Gastroesophageal sphincter (tissue), 4 donors: ENCODE measurements around the gene ATAD3B. TPM values are rescaled to one million over a fixed set of nuclear protein-coding genes. Genes with fewer than 3 reads are reported as not detected.
"Not testable (repeated sequence)": the region's sequence is repeated elsewhere in the genome, so short reads cannot be mapped to it uniquely, and the experiment has no call there.

Source experiments
- ATAC-seq: fragments of 150-250 bp; one replicate; pipeline ENCODE4 v1.9.1; 2016; ENCODE audit warnings: mild to moderate bottlenecking, moderate library complexity
- H3K27ac ChIP-seq, 4 donors: fragments of 200-600 bp; sonication (generic) in 3 of 4; 1 replicate in 3 of 4; 2 replicates in 1 of 4; pipeline ENCODE4 v1.5.1; 2016 to 2019
- H3K27me3 ChIP-seq: fragments of 200-600 bp; sonication (generic); one replicate; pipeline ENCODE4 v1.5.1; 2019
- H3K36me3 ChIP-seq, 2 donors: fragments of 200-600 bp; sonication (generic); one replicate each; pipeline ENCODE4 v1.5.1; 2019; ENCODE audit warnings: control low read depth in 1 of 2
- H3K4me1 ChIP-seq, 3 donors: fragments of 200-600 bp; sonication (generic); 1 replicate in 2 of 3; 2 replicates in 1 of 3; pipeline ENCODE4 v1.5.1; 2016 to 2019; ENCODE audit warnings: control low read depth in 2 of 3
- H3K4me3 ChIP-seq, 2 donors: fragments of 200-600 bp; sonication (generic); one replicate each; pipeline ENCODE4 v1.5.1; 2019; ENCODE audit warnings: mild to moderate bottlenecking in 1 of 2, moderate library complexity in 1 of 2
- H3K9me3 ChIP-seq, 3 donors: fragments of 200-600 bp; sonication (generic); one replicate each; pipeline ENCODE4 v1.5.1; 2017 to 2019; ENCODE audit warnings: control low read depth in 2 of 3
- EP300 ChIP-seq: sonication (generic); formaldehyde crosslinking; IDR thresholded peaks from one replicate; pipeline ENCODE4 v1.6.1; 2017; ENCODE audit warnings: antibody characterized with exemption, mild to moderate bottlenecking
- POLR2A ChIP-seq, 2 donors: fragments of 450-650 bp; IDR thresholded peaks; one replicate each; pipeline ENCODE4 v1.6.1; 2017; ENCODE audit warnings: antibody characterized with exemption in 2 of 2, mild to moderate bottlenecking in 2 of 2, moderate library complexity in 1 of 2
- POLR2AphosphoS5 ChIP-seq: sonication (generic); formaldehyde crosslinking; IDR thresholded peaks from one replicate; pipeline ENCODE4 v1.6.1; 2017; ENCODE audit warnings: antibody characterized with exemption
- WGBS, 2 donors: methylation state at CpG; one replicate each; pipeline ENCODE4 v1.1.5; 2018; ENCODE audit warnings: low coverage in 1 of 2; 5-methylcytosine and 5-hydroxymethylcytosine counted together
- total RNA-seq, 4 donors: library from RNA; depleted of rRNA; stranded (reverse); fragments of >200 nt; gene quantifications; one replicate each; pipeline ENCODE4 v1.1.0, GENCODE V29; 2016
- TF ChIP-seq, protein P1 (sequence below), 4 experiments: fragments of 200-600 bp in 2 of 4; fragments of 450-650 bp in 2 of 4; sonication (generic) in 1 of 4; IDR thresholded peaks; one replicate each; pipeline ENCODE4 v1.5.1; 2017 to 2019; ENCODE audit warnings: antibody characterized with exemption in 4 of 4, mild to moderate bottlenecking in 2 of 4, moderate library complexity in 2 of 4

Gene ATAD3B
- total RNA-seq, 4 donors from 2014 or later, result 4.1 to 17.9 (median 12.1) TPM

DNA sequence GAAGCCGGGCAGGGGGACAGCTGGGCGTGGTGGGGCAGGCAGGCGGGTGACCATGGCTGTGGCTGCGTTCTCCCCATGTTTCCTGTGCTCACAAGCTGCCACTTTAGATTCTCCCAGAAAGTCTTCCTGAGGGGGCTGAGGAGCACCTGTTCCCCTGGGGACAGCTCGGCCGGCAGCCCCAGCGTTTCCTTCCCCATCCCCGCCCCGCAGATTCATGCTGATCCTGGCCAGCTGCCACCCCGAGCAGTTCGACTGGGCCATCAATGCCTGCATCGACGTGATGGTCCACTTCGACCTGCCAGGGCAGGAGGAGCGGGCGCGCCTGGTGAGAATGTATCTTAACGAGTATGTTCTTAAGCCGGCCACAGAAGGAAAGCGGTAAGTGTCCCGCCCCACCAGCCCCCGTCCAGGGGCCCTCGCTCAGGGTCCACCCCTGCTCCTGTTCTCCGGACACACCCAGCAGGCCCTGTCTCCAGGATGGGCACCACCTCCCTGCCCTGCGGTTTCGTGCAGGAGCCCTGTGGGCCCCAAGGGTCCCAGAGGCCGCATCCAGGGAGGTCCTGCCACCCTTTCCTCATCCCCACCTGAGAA lies 10.9 kb upstream of the ATAD3B start:
- no peak overlapping the region for H3K4me3 ChIP-seq
- H3K27ac ChIP-seq, result no peak overlapping the region
- TF ChIP-seq EP300 (no peak), POLR2AphosphoS5 (no peak)
- TF ChIP-seq, protein P1, sequence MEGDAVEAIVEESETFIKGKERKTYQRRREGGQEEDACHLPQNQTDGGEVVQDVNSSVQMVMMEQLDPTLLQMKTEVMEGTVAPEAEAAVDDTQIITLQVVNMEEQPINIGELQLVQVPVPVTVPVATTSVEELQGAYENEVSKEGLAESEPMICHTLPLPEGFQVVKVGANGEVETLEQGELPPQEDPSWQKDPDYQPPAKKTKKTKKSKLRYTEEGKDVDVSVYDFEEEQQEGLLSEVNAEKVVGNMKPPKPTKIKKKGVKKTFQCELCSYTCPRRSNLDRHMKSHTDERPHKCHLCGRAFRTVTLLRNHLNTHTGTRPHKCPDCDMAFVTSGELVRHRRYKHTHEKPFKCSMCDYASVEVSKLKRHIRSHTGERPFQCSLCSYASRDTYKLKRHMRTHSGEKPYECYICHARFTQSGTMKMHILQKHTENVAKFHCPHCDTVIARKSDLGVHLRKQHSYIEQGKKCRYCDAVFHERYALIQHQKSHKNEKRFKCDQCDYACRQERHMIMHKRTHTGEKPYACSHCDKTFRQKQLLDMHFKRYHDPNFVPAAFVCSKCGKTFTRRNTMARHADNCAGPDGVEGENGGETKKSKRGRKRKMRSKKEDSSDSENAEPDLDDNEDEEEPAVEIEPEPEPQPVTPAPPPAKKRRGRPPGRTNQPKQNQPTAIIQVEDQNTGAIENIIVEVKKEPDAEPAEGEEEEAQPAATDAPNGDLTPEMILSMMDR (IDR thresholded peaks at IDR 0.05), result no peak
- no peaks in the 10 kb centered on the region for H3K27me3 ChIP-seq
- no peaks in the 10 kb centered on the region for H3K36me3 ChIP-seq
- no peaks in the 10 kb centered on the region for H3K4me1 ChIP-seq
- 73 to 92% methylated on average over 6 to 11 of the region's 27 CpGs for WGBS, 2 donors
- no peaks in the 10 kb centered on the region for H3K9me3 ChIP-seq
- no peak for ATAC-seq

- WGBS, 2 donors, result 73% methylated on average over 5 of the region's 18 CpGs; no CpG with 5 or more reads in 1 of the 2 donors
- H3K4me3 ChIP-seq, result no peak overlapping the region
- no peak for TF ChIP-seq POLR2A (IDR thresholded peaks at IDR 0.05)
- TF ChIP-seq EP300, result no peak
- no peak for TF ChIP-seq POLR2AphosphoS5
These were observed 9.7 kb upstream of the ATAD3B start for GRCh38 chr1:1461721-1462317.

DNA sequence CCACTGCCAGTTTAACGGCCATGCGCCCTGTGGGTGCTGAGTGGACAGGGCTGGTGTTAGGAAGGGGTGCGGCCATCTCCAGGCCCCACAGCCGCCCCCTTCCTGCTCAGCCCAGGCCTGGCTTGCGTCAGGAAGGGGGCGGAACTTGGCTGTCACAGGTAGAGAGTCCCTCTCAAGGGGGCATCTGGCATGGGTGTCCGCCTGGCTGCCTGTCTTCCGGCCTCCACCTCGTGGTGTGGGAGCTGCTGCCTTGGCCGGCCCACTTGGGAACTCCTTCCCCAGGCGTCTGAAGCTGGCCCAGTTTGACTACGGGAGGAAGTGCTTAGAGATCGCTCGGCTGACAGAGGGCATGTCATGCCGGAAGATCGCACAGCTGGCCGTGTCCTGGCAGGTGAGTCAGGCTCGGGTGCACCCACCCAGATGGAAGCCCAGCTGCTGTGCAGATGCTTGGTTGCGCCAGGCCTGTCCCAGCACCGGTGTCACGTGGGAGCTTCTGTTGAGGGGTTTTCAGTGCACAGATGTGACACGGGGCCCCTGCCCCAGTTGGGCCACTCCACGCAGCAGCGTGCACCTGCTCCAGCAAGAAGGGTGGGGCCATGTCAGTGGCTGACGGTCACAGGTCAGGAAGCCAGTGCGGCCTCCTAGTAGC lies 9.1 kb upstream of the ATAD3B start:
- TF ChIP-seq POLR2A (IDR thresholded peaks at IDR 0.05), result no peak
- TF ChIP-seq POLR2AphosphoS5, result no peak
- TF ChIP-seq, protein P1 (IDR thresholded peaks at IDR 0.05), result no peak
- TF ChIP-seq EP300, result no peak
- no peaks in the 10 kb centered on the region for H3K36me3 ChIP-seq
- H3K4me3 ChIP-seq, result no peak overlapping the region
- 100% methylated on average over 1 of the region's 26 CpGs; no CpG with 5 or more reads in 1 of the 2 donors for WGBS, 2 donors
- H3K9me3 ChIP-seq, result no peaks in the 10 kb centered on the region
- no peaks in the 10 kb centered on the region for H3K4me1 ChIP-seq
- peak overlapping the region in 1 of 4 donors; percentile 32 for H3K27ac ChIP-seq
- H3K27me3 ChIP-seq, result no peaks in the 10 kb centered on the region
- peak; percentile 60 for ATAC-seq

More at GRCh38 chr1:1461721-1462317, 9.7 kb upstream of the ATAD3B start:
- H3K27ac ChIP-seq, result peak overlapping the region in 1 of 4 donors; percentile 32
- no peaks in the 10 kb centered on the region for H3K36me3 ChIP-seq
- H3K27me3 ChIP-seq, result no peaks in the 10 kb centered on the region
- H3K4me1 ChIP-seq, result no peaks in the 10 kb centered on the region
- no peak for ATAC-seq
- H3K9me3 ChIP-seq, result no peaks in the 10 kb centered on the region

- Histone ChIP-seq H3K9me3 (no peaks in the 10 kb centered on the region), H3K4me3 (no peak overlapping the region), H3K27ac (no peak overlapping the region), H3K4me1 (no peaks in the 10 kb centered on the region), H3K36me3 (no peaks in the 10 kb centered on the region), H3K27me3 (no peaks in the 10 kb centered on the region)
- 68 to 100% methylated on average over 1 to 4 of the region's 7 CpGs for WGBS, 2 donors
- ATAC-seq, result no peak
- TF ChIP-seq EP300 (no peak), POLR2AphosphoS5 (no peak), POLR2A (IDR thresholded peaks at IDR 0.05) (no peak)
- TF ChIP-seq, protein P1 (IDR thresholded peaks at IDR 0.05), result no peak
These were observed 8.3 kb upstream of the ATAD3B start for GRCh38 chr1:1463312-1463711.

DNA sequence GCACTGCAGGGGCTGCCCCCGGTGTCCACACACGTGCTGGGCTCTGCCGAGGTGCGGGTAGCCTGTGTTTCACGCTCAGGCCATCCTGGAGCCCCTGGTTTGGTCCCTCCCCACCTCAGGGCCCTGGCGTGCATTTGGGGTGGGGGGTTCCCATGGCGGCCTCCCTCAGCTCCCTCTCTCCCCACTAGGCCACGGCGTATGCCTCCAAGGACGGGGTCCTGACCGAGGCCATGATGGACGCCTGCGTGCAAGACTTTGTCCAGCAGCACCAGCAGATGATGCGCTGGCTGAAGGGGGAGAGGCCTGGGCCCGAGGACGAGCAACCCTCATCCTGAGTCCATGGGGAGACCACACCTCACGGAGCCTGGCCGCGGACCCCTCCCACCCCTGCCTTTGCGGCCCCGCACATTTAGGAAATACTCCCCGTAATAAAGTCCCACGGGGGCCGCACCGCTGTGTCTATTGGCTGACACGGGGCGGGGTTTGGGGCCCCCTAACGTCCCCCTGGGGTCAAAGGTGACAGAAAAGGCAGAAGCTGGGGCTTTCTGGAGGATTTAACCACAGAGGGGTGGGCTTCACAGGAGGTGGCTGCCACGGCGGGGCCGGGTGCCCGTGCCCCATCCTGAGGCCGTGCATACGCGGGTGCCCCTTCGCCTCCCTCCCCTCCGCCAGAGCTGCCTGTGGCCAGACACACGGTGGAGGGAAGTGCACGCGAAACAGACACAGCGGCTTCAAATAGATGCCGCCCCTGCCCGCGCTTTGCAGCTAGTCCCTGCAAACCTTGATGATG lies 3.2 kb upstream of the ATAD3B start:
- not testable (repeated sequence) for ATAC-seq, H3K4me3 ChIP-seq, H3K36me3 ChIP-seq, H3K27me3 ChIP-seq, H3K9me3 ChIP-seq, H3K27ac ChIP-seq
- H3K4me1 ChIP-seq, result peaks cover 0 to 20% (median 12%) of the 10 kb centered on the region in 3 donors
- WGBS, 2 donors, result 90% methylated on average over 2 of the region's 44 CpGs; no CpG with 5 or more reads in 1 of the 2 donors
